HepG2 (cell line): ENCODE results near the gene NDUFV1. TPM values are rescaled to one million over a fixed set of nuclear protein-coding genes. Genes with fewer than 3 reads are reported as not detected.

Experiments used
- EEA1 ChIP-seq: sonication (generic); formaldehyde crosslinking; IDR thresholded peaks from 2 replicates; pipeline ENCODE4 v1.5.1; 2020; ENCODE audit warnings: mild to moderate bottlenecking, missing genetic modification reagents, borderline replicate concordance
- EHMT2 ChIP-seq: fragments of 200-600 bp; sonication (generic); IDR thresholded peaks from 2 replicates; pipeline ENCODE4 v1.7.0; 2017; ENCODE audit warnings: antibody characterized with exemption, low read depth, low read length, borderline replicate concordance
- ELF1 ChIP-seq: sonication (generic); formaldehyde crosslinking; IDR thresholded peaks from 2 replicates; pipeline ENCODE4 v1.4.0; 2020; ENCODE audit warnings: missing genetic modification reagents
- ELF3 ChIP-seq: IDR thresholded peaks from 2 replicates; pipeline ENCODE4 v1.6.1; 2016; ENCODE audit warnings: missing genetic modification reagents, missing compliant biosample characterization
- IKZF4 ChIP-seq: sonication (generic); formaldehyde crosslinking; IDR thresholded peaks from 2 replicates; pipeline ENCODE4 v1.5.1; 2020; ENCODE audit warnings: borderline replicate concordance, mild to moderate bottlenecking, low read depth, missing genetic modification reagents; ENCODE audit errors: not compliant biosample characterization
- IRX3 ChIP-seq: sonication (generic); formaldehyde crosslinking; IDR thresholded peaks from 2 replicates; pipeline ENCODE4 v1.8.1; 2023; ENCODE audit warnings: mild to moderate bottlenecking, low read depth, missing genetic modification reagents, borderline replicate concordance
- MTF1 ChIP-seq: sonication (generic); formaldehyde crosslinking; IDR thresholded peaks from 2 replicates; pipeline ENCODE4 v1.5.0; 2020; ENCODE audit warnings: missing genetic modification reagents
- MTF2 ChIP-seq: sonication (generic); formaldehyde crosslinking; IDR thresholded peaks from 2 replicates; pipeline ENCODE4 v1.5.0; 2020; ENCODE audit warnings: missing genetic modification reagents, borderline replicate concordance
- NFKBIZ ChIP-seq: IDR thresholded peaks from 2 replicates; pipeline ENCODE4 v1.6.1; 2018; ENCODE audit warnings: missing genetic modification reagents, missing compliant biosample characterization
- RELA ChIP-seq: sonication (generic); formaldehyde crosslinking; IDR thresholded peaks from 2 replicates; pipeline ENCODE4 v1.4.0; 2020; ENCODE audit warnings: missing genetic modification reagents
- SETDB1 ChIP-seq: sonication (generic); formaldehyde crosslinking; IDR thresholded peaks from 2 replicates; pipeline ENCODE4 v1.5.1; 2020; ENCODE audit warnings: missing genetic modification reagents, mild to moderate bottlenecking, borderline replicate concordance
- SKI ChIP-seq: fragments of 450-650 bp; IDR thresholded peaks from one replicate; pipeline ENCODE4 v1.6.1; 2018; ENCODE audit warnings: mild to moderate bottlenecking; ENCODE audit not compliant: partially characterized antibody
- TEF ChIP-seq: sonication (generic); formaldehyde crosslinking; IDR thresholded peaks from 2 replicates; pipeline ENCODE4 v1.5.0; 2020; ENCODE audit warnings: missing genetic modification reagents
- ZNF160 ChIP-seq: sonication (generic); formaldehyde crosslinking; IDR thresholded peaks from 2 replicates; pipeline ENCODE4 v1.8.0; 2022; ENCODE audit warnings: mild to moderate bottlenecking, inconsistent platforms, missing genetic modification reagents
- ZNF263 ChIP-seq: sonication (generic); formaldehyde crosslinking; IDR thresholded peaks from 2 replicates; pipeline ENCODE4 v1.4.0; 2020; ENCODE audit warnings: missing genetic modification reagents
- ZNF326 ChIP-seq: sonication (generic); formaldehyde crosslinking; IDR thresholded peaks from 2 replicates; pipeline ENCODE4 v1.4.0; 2020; ENCODE audit warnings: missing genetic modification reagents, borderline replicate concordance
- ZNF33A ChIP-seq: sonication (generic); formaldehyde crosslinking; IDR thresholded peaks from 2 replicates; pipeline ENCODE4 v1.5.1; 2020; ENCODE audit warnings: missing genetic modification reagents, mild to moderate bottlenecking, moderate library complexity, borderline replicate concordance
- ZNF687 ChIP-seq: sonication (generic); formaldehyde crosslinking; IDR thresholded peaks from 2 replicates; pipeline ENCODE4 v1.5.1; 2020; ENCODE audit warnings: mild to moderate bottlenecking, missing genetic modification reagents, moderate library complexity
- ZNF879 ChIP-seq: sonication (generic); formaldehyde crosslinking; IDR thresholded peaks from 2 replicates; pipeline ENCODE4 v1.8.1; 2023; ENCODE audit warnings: missing genetic modification reagents
- polyA plus RNA-seq, 8 experiments: library from polyadenylated mRNA; depleted of rRNA in 3 of 8; stranded (reverse) in 7 of 8; unstranded in 1 of 8; fragments of >200 nt; fragmentation: Illumina TruSeq in 4 of 8; extraction: Trizol in 4 of 8; gene quantifications; 2 replicates each; pipeline versions ENCODE4 v1.2.1 to v1.2.3, GENCODE V29; 2011 to 2016; ENCODE audit warnings: low read depth in 4 of 8, missing spikeins in 1 of 8, mixed read lengths in 1 of 8; ENCODE audit not compliant: insufficient read depth in 1 of 8
- total RNA-seq, 5 experiments: library from RNA; depleted of rRNA; stranded (reverse); fragments of >200 nt; fragmentation: Illumina TruSeq; extraction: Trizol; gene quantifications; 2 replicates each; pipeline ENCODE4 v1.2.3, GENCODE V29; 2016; ENCODE audit warnings: low read depth in 1 of 5
- TF ChIP-seq, protein P1 (sequence below): sonication (generic); formaldehyde crosslinking; IDR thresholded peaks from 2 replicates; pipeline ENCODE4 v1.5.1; 2020; ENCODE audit warnings: missing genetic modification reagents, mild to moderate bottlenecking, borderline replicate concordance
- TF ChIP-seq, protein P2 (sequence below): sonication (generic); formaldehyde crosslinking; IDR thresholded peaks from 2 replicates; pipeline ENCODE4 v1.5.1; 2020; ENCODE audit warnings: missing genetic modification reagents, mild to moderate bottlenecking, borderline replicate concordance

Gene NDUFV1
- total and polyA plus RNA-seq, 2 of the 13 experiments (the other 11 are each of a cell fraction or from before 2014, with no cell fraction given): 88.9 to 137 TPM

GRCh38 chr11:67632175-67632981, 25.6 kb downstream of the NDUFV1 start (continued):
- TF ChIP-seq SETDB1 (CRISPR knock-in tag) (no peak), ZNF263 (CRISPR knock-in tag) (peak; percentile 78; the same call in 1 of the 2 replicates), ZNF326 (no peak), ELF1 (CRISPR knock-in tag) (no peak), ZNF687 (peak; percentile 74), MTF2 (CRISPR knock-in tag) (no peak; the same call in 1 of the 2 replicates), EHMT2 (no peak), TEF (CRISPR knock-in tag) (no peak), SKI (peak; percentile 9), MTF1 (CRISPR knock-in tag) (no peak), IRX3 (CRISPR knock-in tag) (no peak), ZNF33A (CRISPR knock-in tag) (no peak), ELF3 (CRISPR knock-in tag) (no peak; the same call in 1 of the 2 replicates), ZNF879 (no peak; the same call in 1 of the 2 replicates), EEA1 (no peak), ZNF160 (no peak), IKZF4 (CRISPR knock-in tag) (no peak), NFKBIZ (CRISPR knock-in tag) (no peak), RELA (CRISPR knock-in tag) (no peak)
- TF ChIP-seq, protein P1, sequence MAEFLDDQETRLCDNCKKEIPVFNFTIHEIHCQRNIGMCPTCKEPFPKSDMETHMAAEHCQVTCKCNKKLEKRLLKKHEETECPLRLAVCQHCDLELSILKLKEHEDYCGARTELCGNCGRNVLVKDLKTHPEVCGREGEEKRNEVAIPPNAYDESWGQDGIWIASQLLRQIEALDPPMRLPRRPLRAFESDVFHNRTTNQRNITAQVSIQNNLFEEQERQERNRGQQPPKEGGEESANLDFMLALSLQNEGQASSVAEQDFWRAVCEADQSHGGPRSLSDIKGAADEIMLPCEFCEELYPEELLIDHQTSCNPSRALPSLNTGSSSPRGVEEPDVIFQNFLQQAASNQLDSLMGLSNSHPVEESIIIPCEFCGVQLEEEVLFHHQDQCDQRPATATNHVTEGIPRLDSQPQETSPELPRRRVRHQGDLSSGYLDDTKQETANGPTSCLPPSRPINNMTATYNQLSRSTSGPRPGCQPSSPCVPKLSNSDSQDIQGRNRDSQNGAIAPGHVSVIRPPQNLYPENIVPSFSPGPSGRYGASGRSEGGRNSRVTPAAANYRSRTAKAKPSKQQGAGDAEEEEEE: no peak
- TF ChIP-seq, protein P2, sequence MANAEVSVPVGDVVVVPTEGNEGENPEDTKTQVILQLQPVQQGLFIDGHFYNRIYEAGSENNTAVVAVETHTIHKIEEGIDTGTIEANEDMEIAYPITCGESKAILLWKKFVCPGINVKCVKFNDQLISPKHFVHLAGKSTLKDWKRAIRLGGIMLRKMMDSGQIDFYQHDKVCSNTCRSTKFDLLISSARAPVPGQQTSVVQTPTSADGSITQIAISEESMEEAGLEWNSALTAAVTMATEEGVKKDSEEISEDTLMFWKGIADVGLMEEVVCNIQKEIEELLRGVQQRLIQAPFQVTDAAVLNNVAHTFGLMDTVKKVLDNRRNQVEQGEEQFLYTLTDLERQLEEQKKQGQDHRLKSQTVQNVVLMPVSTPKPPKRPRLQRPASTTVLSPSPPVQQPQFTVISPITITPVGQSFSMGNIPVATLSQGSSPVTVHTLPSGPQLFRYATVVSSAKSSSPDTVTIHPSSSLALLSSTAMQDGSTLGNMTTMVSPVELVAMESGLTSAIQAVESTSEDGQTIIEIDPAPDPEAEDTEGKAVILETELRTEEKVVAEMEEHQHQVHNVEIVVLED: no peak
